IPS-15b (cell line): Measurements from ENCODE around the gene FUT6.
"Not testable (repeated sequence)": the region's sequence is repeated elsewhere in the genome, so short reads cannot be mapped to it uniquely, and the experiment has no call there.

Experiments
- H3K27me3 ChIP-seq: one replicate; pipeline ENCODE4 v1.6.1; 2013; ENCODE audit warnings: low read length; ENCODE audit not compliant: control insufficient read depth, insufficient read depth
- H3K36me3 ChIP-seq: one replicate; pipeline ENCODE4 v1.6.1; 2013; ENCODE audit warnings: low read length; ENCODE audit not compliant: control insufficient read depth, insufficient read depth
- H3K4me1 ChIP-seq: one replicate; pipeline ENCODE4 v1.6.1; 2013; ENCODE audit warnings: mild to moderate bottlenecking, low read length; ENCODE audit not compliant: control insufficient read depth, insufficient read depth
- H3K4me3 ChIP-seq: one replicate; pipeline ENCODE4 v1.5.1; 2013; ENCODE audit warnings: low read depth, low read length
- H3K9ac ChIP-seq: one replicate; pipeline ENCODE4 v1.6.1; 2013; ENCODE audit warnings: low read depth, mild to moderate bottlenecking, low read length
- H3K9me3 ChIP-seq: one replicate; pipeline ENCODE4 v1.6.1; 2013; ENCODE audit warnings: mild to moderate bottlenecking, low read length; ENCODE audit not compliant: control insufficient read depth, insufficient read depth

FUT6 gene

GRCh38 chr19:5785423-5785822 is 54.1 kb downstream of the FUT6 start:
- H3K27me3 ChIP-seq = no peaks in the 10 kb centered on the region
- H3K4me1 ChIP-seq = no peaks in the 10 kb centered on the region
- peaks cover 48% of the 10 kb centered on the region for H3K36me3 ChIP-seq
- no peaks in the 10 kb centered on the region for H3K9me3 ChIP-seq
- H3K9ac ChIP-seq = no peak overlapping the region
- H3K4me3 ChIP-seq = no peak overlapping the region

GRCh38 chr19:5784581-5785147 is 54.8 kb downstream of the FUT6 start, which contains the start of gene PRR22:
Gene PRR22 (minus strand): TSS chr19:5784746. CDS start chr19:5784660, 86 bp downstream.
- Histone ChIP-seq H3K9me3 (no peaks in the 10 kb centered on the region), H3K36me3 (peaks cover 44% of the 10 kb centered on the region), H3K4me1 (no peaks in the 10 kb centered on the region), H3K4me3 (no peak within 1 kb of the TSS), H3K9ac (no peak within 1 kb of the TSS), H3K27me3 (no peaks in the 10 kb centered on the region)

- no peaks in the 10 kb centered on the region for H3K4me1 ChIP-seq
- H3K27me3 ChIP-seq = no peaks in the 10 kb centered on the region
- no peaks in the 10 kb centered on the region for H3K9me3 ChIP-seq
- peaks cover 37% of the 10 kb centered on the region for H3K36me3 ChIP-seq
- H3K4me3 ChIP-seq = no peak overlapping the region
- no peak overlapping the region for H3K9ac ChIP-seq
Observed at GRCh38 chr19:5782945-5783919, 56.3 kb downstream of the FUT6 start.

GRCh38 chr19:5782322-5782721 is 57.2 kb downstream of the FUT6 start:
- H3K9me3 ChIP-seq = no peaks in the 10 kb centered on the region
- H3K36me3 ChIP-seq = peaks cover 28% of the 10 kb centered on the region
- H3K27me3 ChIP-seq = no peaks in the 10 kb centered on the region
- no peaks in the 10 kb centered on the region for H3K4me1 ChIP-seq
- H3K9ac ChIP-seq = no peak overlapping the region
- no peak overlapping the region for H3K4me3 ChIP-seq

- H3K36me3 ChIP-seq = peaks cover 14% of the 10 kb centered on the region
- H3K4me1 ChIP-seq, H3K9ac ChIP-seq, H3K4me3 ChIP-seq, H3K27me3 ChIP-seq, H3K9me3 ChIP-seq: not testable (repeated sequence)
Observed at GRCh38 chr19:5780916-5781315, 58.6 kb downstream of the FUT6 start.
